NT2/D1 (cell line): ENCODE measurements around the gene RAB5B.

Experiments used
- DNase-seq: peaks from one replicate; pipeline ENCODE4 v3.0.0-alpha.2; 2011; ENCODE audit warnings: low read depth, low spot score
- H3K27me3 ChIP-seq: 2 replicates; pipeline ENCODE4 v1.6.0; 2011; ENCODE audit warnings: mild to moderate bottlenecking; ENCODE audit not compliant: insufficient read length, insufficient read depth
- H3K36me3 ChIP-seq: 2 replicates; pipeline ENCODE4 v1.6.1; 2011; ENCODE audit warnings: mild to moderate bottlenecking, low read length, mixed read lengths; ENCODE audit not compliant: insufficient read depth, insufficient read length
- H3K4me1 ChIP-seq: 2 replicates; pipeline ENCODE4 v1.5.1; 2011; ENCODE audit not compliant: insufficient read depth, insufficient read length
- H3K4me3 ChIP-seq: 2 replicates; pipeline ENCODE4 v1.5.1; 2011; ENCODE audit warnings: low read depth; ENCODE audit not compliant: insufficient read length
- H3K9ac ChIP-seq: 2 replicates; pipeline ENCODE4 v1.6.0; 2011; ENCODE audit warnings: low read depth; ENCODE audit not compliant: insufficient read length
- H3K9me3 ChIP-seq: 2 replicates; pipeline ENCODE4 v1.5.1; 2011; ENCODE audit warnings: mild to moderate bottlenecking, low read length; ENCODE audit not compliant: insufficient read depth
- SUZ12 ChIP-seq: IDR thresholded peaks from 2 replicates; pipeline ENCODE4 v1.6.1; 2011; ENCODE audit not compliant: insufficient read length, insufficient read depth; ENCODE audit errors: extremely low read depth
- YY1 ChIP-seq: IDR thresholded peaks from 2 replicates; pipeline ENCODE4 v1.6.1; 2011; ENCODE audit not compliant: insufficient read length, insufficient read depth
- ZNF274 ChIP-seq: IDR thresholded peaks from 2 replicates; pipeline ENCODE4 v1.6.1; 2011; ENCODE audit warnings: mild to moderate bottlenecking, low read depth, low read length

RAB5B gene

GRCh38 chr12:56014205-56014604 is 40.3 kb downstream of the RAB5B start:
- DNase-seq = no peak
- Histone ChIP-seq H3K27me3 (no peaks in the 10 kb centered on the region), H3K4me1 (no peaks in the 10 kb centered on the region), H3K9ac (no peak overlapping the region), H3K36me3 (no peaks in the 10 kb centered on the region), H3K4me3 (no peak overlapping the region), H3K9me3 (no peaks in the 10 kb centered on the region)
- no peak for TF ChIP-seq ZNF274
- TF ChIP-seq SUZ12 = no peak
- TF ChIP-seq YY1 = no peak

GRCh38 chr12:56017181-56017580 is 43.3 kb downstream of the RAB5B start:
- no peaks in the 10 kb centered on the region for H3K36me3 ChIP-seq
- H3K27me3 ChIP-seq = no peaks in the 10 kb centered on the region
- no peak overlapping the region for H3K4me3 ChIP-seq
- H3K9ac ChIP-seq = no peak overlapping the region
- H3K4me1 ChIP-seq = peaks cover 7% of the 10 kb centered on the region
- DNase-seq = no peak
- H3K9me3 ChIP-seq = no peaks in the 10 kb centered on the region
- TF ChIP-seq ZNF274 (no peak), SUZ12 (no peak), YY1 (no peak)

GRCh38 chr12:56018356-56018755 is 44.5 kb downstream of the RAB5B start:
- H3K4me3 ChIP-seq = no peak overlapping the region
- no peak for TF ChIP-seq ZNF274
- no peak for TF ChIP-seq YY1
- TF ChIP-seq SUZ12 = no peak
- H3K4me1 ChIP-seq = peaks cover 7% of the 10 kb centered on the region
- H3K27me3 ChIP-seq = no peaks in the 10 kb centered on the region
- H3K9ac ChIP-seq = no peak overlapping the region
- no peaks in the 10 kb centered on the region for H3K9me3 ChIP-seq
- DNase-seq = no peak
- H3K36me3 ChIP-seq = no peaks in the 10 kb centered on the region

- peak within 1 kb of the TSS; percentile 79 for H3K9ac ChIP-seq
- DNase-seq = no peak
Measured at GRCh38 chr12:56020423-56021184, 46.7 kb downstream of the RAB5B start, which contains the start of gene IKZF4. TSS of gene IKZF4 (plus strand) at chr12:56021043. CDS start at chr12:56021494, 451 bp downstream.

GRCh38 chr12:56021889-56022497 is 48.1 kb downstream of the RAB5B start:
- Histone ChIP-seq H3K4me1 (peaks cover 10% of the 10 kb centered on the region), H3K4me3 (peak overlapping the region; percentile 58), H3K9me3 (no peaks in the 10 kb centered on the region), H3K9ac (peak overlapping the region; percentile 79), H3K36me3 (peaks cover 14% of the 10 kb centered on the region), H3K27me3 (no peaks in the 10 kb centered on the region)
- DNase-seq = no peak
- TF ChIP-seq ZNF274 (no peak), SUZ12 (no peak), YY1 (no peak)

More at GRCh38 chr12:56020423-56021184, 46.7 kb downstream of the RAB5B start, which contains the start of gene IKZF4:
- Histone ChIP-seq H3K4me3 (peak within 1 kb of the TSS; percentile 58), H3K9me3 (no peaks in the 10 kb centered on the region), H3K27me3 (no peaks in the 10 kb centered on the region), H3K36me3 (peaks cover 9% of the 10 kb centered on the region), H3K4me1 (peaks cover 7% of the 10 kb centered on the region)
- TF ChIP-seq SUZ12 = no peak
- no peak for TF ChIP-seq ZNF274
- TF ChIP-seq YY1 = no peak

GRCh38 chr12:56028511-56029165 is 54.8 kb downstream of the RAB5B start:
- TF ChIP-seq YY1 (no peak), SUZ12 (no peak), ZNF274 (no peak)
- DNase-seq = no peak
- Histone ChIP-seq H3K4me3 (no peak overlapping the region), H3K36me3 (peaks cover 47% of the 10 kb centered on the region), H3K9ac (no peak overlapping the region), H3K27me3 (no peaks in the 10 kb centered on the region), H3K9me3 (no peaks in the 10 kb centered on the region), H3K4me1 (peaks cover 3% of the 10 kb centered on the region)

GRCh38 chr12:56029166-56029519 is 55.3 kb downstream of the RAB5B start:
- H3K4me3 ChIP-seq = no peak overlapping the region
- H3K36me3 ChIP-seq = peaks cover 47% of the 10 kb centered on the region
- no peak for DNase-seq
- no peak for TF ChIP-seq SUZ12
- no peak for TF ChIP-seq YY1
- no peak for TF ChIP-seq ZNF274
- no peak overlapping the region for H3K9ac ChIP-seq
- peaks cover 3% of the 10 kb centered on the region for H3K4me1 ChIP-seq
- H3K27me3 ChIP-seq = no peaks in the 10 kb centered on the region
- H3K9me3 ChIP-seq = no peaks in the 10 kb centered on the region
